Effector memory CD8-positive, alpha-beta T cell (primary cell): ENCODE data around the gene TIPRL.
A peak's percentile ranks its signal among the peaks of the same experiment; 100 is the strongest.

Experiments
- ATAC-seq: fragments of 150-1000 bp; cut with Tn5 transposase; replicated peaks from 2 replicates; pipeline ENCODE4 v1.10.0; 2021; ENCODE audit warnings: mild to moderate bottlenecking, moderate library complexity
- DNase-seq, 3 experiments: peaks; one replicate each; pipeline ENCODE4 v3.0.0; 2021
- H3K27ac Mint-ChIP-seq, 2 donors: one replicate each; pipeline ENCODE4 v1.8.0; 2022; ENCODE audit warnings: mild to moderate bottlenecking in 2 of 2, mixed read lengths in 2 of 2, moderate library complexity in 2 of 2
- H3K27me3 Mint-ChIP-seq, 2 donors: one replicate each; pipeline ENCODE4 v1.8.0; 2022; ENCODE audit warnings: mixed read lengths in 2 of 2
- H3K36me3 Mint-ChIP-seq: one replicate; pipeline ENCODE4 v1.8.0; 2022; ENCODE audit warnings: mild to moderate bottlenecking, moderate library complexity, mixed read lengths; ENCODE audit not compliant: insufficient read depth
- H3K4me1 Mint-ChIP-seq, 2 donors: one replicate each; pipeline ENCODE4 v1.8.0; 2022; ENCODE audit warnings: low read depth in 2 of 2, mixed read lengths in 2 of 2
- H3K4me3 Mint-ChIP-seq, 2 donors: one replicate each; pipeline ENCODE4 v1.8.0; 2022; ENCODE audit warnings: mild to moderate bottlenecking in 2 of 2, mixed read lengths in 2 of 2, moderate library complexity in 2 of 2
- H3K9me3 Mint-ChIP-seq, 2 donors: one replicate each; pipeline ENCODE4 v1.8.0; 2022; ENCODE audit warnings: mixed read lengths in 2 of 2
- total RNA-seq, 9 experiments: gene quantifications; one replicate each; lab custom pipeline; 2026; lab: John Stamatoyannopoulos, UW

TIPRL gene
- 26.4 to 105 (median 60.5) reads per million in 9 experiments for total RNA-seq

DNA sequence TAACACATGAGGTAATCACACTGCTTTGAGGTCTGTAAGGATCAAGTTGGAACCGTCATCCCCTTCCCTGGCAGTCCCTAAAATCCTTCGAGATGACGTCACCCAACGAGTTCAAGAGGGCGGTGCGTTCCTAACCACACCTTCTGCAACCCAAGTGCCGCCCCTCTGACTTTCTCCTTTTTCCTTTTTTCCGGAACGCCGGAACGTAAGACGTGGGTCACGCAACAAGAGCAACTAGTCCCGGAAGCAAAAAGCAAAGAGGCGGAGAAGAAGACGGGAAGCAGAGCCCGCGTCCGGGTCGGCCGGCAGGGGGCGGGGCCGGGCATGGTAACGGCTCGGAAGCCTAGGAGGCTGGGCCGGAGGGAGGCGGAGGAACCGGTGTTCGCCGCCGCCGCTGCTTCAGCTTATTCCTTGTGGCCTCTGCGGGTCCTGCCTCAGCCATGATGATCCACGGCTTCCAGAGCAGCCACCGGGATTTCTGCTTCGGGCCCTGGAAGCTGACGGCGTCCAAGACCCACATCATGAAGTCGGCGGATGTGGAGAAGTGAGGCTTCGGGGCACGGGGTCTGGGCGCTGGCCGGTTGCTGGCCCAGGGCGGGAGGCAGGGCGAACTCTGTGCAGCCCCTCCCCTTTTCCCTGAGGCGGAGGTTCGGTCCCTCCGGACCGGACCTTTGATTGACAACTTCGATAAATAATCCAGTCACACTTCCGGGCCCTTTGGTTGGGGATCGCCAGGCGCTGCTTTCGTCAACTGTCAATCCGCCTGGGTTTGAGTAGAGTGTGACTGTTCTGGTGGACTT, at the start of gene TIPRL:
TIPRL (plus strand) TSS at position 325 of the 800 bp plus-strand sequence; CDS start at position 441, 116 bp downstream.
- ATAC-seq (peak; percentile 87), DNase-seq (peak; percentile 92)
- H3K27ac Mint-ChIP-seq: no peak within 1 kb of the TSS
- peaks cover 14 to 17% of the 10 kb centered on the region in 2 donors for H3K27me3 Mint-ChIP-seq
- H3K36me3 Mint-ChIP-seq: peaks cover 10% of the 10 kb centered on the region
- H3K4me1 Mint-ChIP-seq: peaks cover 2 to 3% of the 10 kb centered on the region in 2 donors
- no peaks in the 10 kb centered on the region for H3K9me3 Mint-ChIP-seq
- no peak within 1 kb of the TSS for H3K4me3 Mint-ChIP-seq

DNA sequence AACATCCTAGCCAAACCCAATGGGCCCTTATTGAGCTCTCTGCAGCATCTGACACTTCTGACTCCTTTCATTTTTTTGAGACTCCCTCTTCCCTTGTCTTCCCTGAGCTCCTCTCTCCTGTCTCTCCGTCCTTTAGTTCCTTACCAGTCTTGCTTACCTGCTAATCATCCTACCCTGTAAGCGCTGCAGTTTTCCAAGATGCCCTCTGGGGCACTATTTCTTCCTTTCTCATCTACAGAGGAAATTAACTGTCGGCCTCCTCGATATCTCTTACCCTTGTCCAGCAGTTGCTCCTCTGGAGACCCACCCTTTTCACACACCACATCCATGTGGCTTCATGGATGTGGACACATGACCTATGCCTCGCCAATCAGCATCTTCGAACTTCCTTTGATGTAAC, 48.8 kb upstream of the TIPRL start:
- ATAC-seq: no peak
- Mint-ChIP-seq H3K9me3 (peaks cover 0 to 2% of the 10 kb centered on the region in 2 donors), H3K27me3 (peaks cover 60 to 63% of the 10 kb centered on the region in 2 donors)

DNA sequence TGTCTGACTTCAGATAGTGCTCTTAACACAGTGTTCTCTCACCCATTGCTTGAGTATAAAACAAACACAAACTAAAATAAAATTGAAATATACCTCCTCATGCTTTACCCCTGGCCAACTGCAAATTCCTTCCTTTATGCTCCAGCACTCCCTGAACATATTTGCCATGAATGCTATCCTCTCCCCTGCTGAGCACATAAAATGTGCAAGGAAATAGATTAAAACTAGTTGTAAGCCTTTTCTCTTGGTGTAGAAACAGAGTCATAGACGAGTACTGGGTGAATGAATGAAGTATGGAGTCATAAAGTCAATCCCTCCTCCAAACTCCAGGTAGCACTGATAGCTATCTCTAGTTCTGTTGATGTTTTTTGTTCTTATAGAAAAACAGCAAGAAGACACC, 44.6 kb upstream of the TIPRL start:
- Mint-ChIP-seq H3K27ac (no peak overlapping the region), H3K27me3 (peaks cover 55 to 59% of the 10 kb centered on the region in 2 donors), H3K4me1 (peaks cover 12 to 13% of the 10 kb centered on the region in 2 donors), H3K9me3 (no peaks in the 10 kb centered on the region), H3K4me3 (no peak overlapping the region), H3K36me3 (no peaks in the 10 kb centered on the region)
- DNase-seq: no peak
- no peak for ATAC-seq

More for the DNA sequence above, 48.8 kb upstream of the TIPRL start:
- Mint-ChIP-seq H3K27ac (no peak overlapping the region), H3K4me1 (no peaks in the 10 kb centered on the region), H3K36me3 (no peaks in the 10 kb centered on the region), H3K4me3 (no peak overlapping the region)
- no peak for DNase-seq

GRCh38 chr1:168134642-168135041, 44.1 kb upstream of the TIPRL start:
- DNase-seq (no peak), ATAC-seq (no peak)
- H3K4me3 Mint-ChIP-seq: peak overlapping the region; percentile 74 to 81
- no peaks in the 10 kb centered on the region for H3K9me3 Mint-ChIP-seq
- H3K36me3 Mint-ChIP-seq: no peaks in the 10 kb centered on the region
- no peak overlapping the region for H3K27ac Mint-ChIP-seq
- peaks cover 50 to 57% of the 10 kb centered on the region in 2 donors for H3K27me3 Mint-ChIP-seq
- H3K4me1 Mint-ChIP-seq: peaks cover 12 to 13% of the 10 kb centered on the region in 2 donors

GRCh38 chr1:168135116-168135920, 43.4 kb upstream of the TIPRL start:
- ATAC-seq: no peak
- no peak for DNase-seq
- Mint-ChIP-seq H3K27me3 (peaks cover 49 to 56% of the 10 kb centered on the region in 2 donors), H3K27ac (no peak overlapping the region), H3K4me1 (peaks cover 12 to 13% of the 10 kb centered on the region in 2 donors), H3K36me3 (no peaks in the 10 kb centered on the region), H3K4me3 (peak overlapping the region; percentile 74 to 81), H3K9me3 (no peaks in the 10 kb centered on the region)

- no peak overlapping the region for H3K27ac Mint-ChIP-seq
- H3K36me3 Mint-ChIP-seq: no peaks in the 10 kb centered on the region
- peaks cover 12 to 13% of the 10 kb centered on the region in 2 donors for H3K4me1 Mint-ChIP-seq
- no peaks in the 10 kb centered on the region for H3K9me3 Mint-ChIP-seq
- peak in 1 of 3 experiments; percentile 12 for DNase-seq
- peaks cover 43 to 51% of the 10 kb centered on the region in 2 donors for H3K27me3 Mint-ChIP-seq
- ATAC-seq: peak; percentile 53
- H3K4me3 Mint-ChIP-seq: peak overlapping the region; percentile 74 to 81
Measured at GRCh38 chr1:168135921-168136708, 42.6 kb upstream of the TIPRL start.

DNA sequence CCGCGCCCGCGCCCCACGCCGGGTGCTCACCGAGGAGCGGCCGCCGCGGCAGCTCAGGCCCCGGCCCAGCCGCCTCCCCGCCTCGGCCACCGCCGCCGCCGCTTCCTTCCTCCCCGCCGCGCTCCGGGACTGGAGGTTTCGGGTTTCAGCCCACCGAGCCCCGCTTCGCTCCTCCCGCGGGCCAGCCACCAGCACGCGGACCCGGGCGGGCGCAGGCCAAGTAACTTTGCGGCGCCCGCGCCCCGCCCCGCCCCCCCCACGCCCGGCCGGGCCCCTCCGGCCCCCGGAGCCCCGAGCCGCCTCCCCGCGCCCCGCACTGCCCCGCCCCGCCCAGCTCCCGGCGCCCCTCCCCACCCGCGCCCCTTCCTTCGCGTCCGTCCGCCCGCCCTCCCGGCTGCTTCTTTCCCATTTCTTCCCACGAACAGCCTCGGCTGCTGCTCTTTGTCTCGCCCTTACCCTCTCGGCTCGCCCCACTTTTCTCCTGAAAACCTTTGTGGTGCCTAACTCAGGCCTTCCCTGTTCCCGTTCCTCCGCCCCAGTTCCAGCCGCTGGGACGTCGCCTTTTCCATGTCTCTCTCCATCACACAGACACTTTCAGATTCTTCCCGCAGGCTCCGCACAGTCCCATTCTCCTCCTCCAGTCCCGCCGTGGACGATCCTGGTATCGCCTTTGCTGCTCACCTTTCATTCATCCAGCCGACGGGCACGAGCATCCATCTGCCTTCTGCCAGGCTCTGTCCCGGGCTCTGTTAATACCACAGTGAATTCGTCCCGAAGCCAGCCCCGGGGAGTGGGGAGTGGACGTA, 41.9 kb upstream of the TIPRL start, which contains the start of gene GPR161:
GPR161 (minus strand) TSS at position 222 of the 806 bp plus-strand sequence. CDS start 32,080 bp downstream, outside the sequence.
- Mint-ChIP-seq H3K27me3 (peaks cover 35 to 43% of the 10 kb centered on the region in 2 donors), H3K9me3 (no peaks in the 10 kb centered on the region), H3K4me1 (peaks cover 12 to 13% of the 10 kb centered on the region in 2 donors), H3K4me3 (peak within 1 kb of the TSS; percentile 81 to 93), H3K36me3 (no peaks in the 10 kb centered on the region), H3K27ac (peak within 1 kb of the TSS; percentile 36 to 62)
- DNase-seq: peak in 1 of 3 experiments; percentile 5
- ATAC-seq: peak; percentile 72

DNA sequence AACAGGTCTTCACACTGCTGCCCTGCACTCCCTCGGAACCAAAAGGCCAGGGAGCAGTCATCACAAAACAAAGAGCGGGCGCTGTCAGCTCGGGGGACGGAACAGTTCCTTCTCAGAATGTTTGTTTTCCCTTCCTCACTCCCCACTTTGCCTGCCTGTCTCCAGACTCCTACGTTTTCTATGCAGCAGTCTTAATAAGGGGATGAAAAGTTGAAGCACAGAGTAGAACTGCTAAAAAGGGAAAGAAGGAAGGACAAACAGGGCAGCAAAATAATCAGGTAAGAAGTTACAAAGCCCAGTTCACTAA, 41.3 kb upstream of the TIPRL start:
- peaks cover 12 to 13% of the 10 kb centered on the region in 2 donors for H3K4me1 Mint-ChIP-seq
- H3K36me3 Mint-ChIP-seq: no peaks in the 10 kb centered on the region
- ATAC-seq (no peak), DNase-seq (no peak)
- peak overlapping the region; percentile 81 to 93 for H3K4me3 Mint-ChIP-seq
- no peaks in the 10 kb centered on the region for H3K9me3 Mint-ChIP-seq
- H3K27me3 Mint-ChIP-seq: peaks cover 32 to 42% of the 10 kb centered on the region in 2 donors
- peak overlapping the region; percentile 36 to 62 for H3K27ac Mint-ChIP-seq

DNA sequence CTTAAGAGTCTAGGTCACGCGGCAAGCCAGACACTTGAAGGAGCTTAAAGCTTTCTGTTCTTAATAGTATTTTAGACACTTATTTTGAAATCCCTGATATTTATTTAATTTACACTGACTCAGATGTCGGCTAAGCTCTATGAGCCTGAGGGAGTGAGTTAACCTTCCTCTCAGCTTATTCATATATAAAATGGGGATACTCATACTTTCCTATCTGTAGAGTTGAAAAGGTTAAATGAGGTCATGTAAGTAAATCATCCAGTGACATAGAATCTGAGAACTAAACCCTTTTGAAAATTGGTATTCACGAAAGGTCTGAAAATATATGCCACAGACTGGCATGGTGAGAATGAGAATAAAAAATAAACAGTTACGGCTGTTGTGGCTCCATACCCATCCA, 40.6 kb upstream of the TIPRL start:
- ATAC-seq: no peak

DNA sequence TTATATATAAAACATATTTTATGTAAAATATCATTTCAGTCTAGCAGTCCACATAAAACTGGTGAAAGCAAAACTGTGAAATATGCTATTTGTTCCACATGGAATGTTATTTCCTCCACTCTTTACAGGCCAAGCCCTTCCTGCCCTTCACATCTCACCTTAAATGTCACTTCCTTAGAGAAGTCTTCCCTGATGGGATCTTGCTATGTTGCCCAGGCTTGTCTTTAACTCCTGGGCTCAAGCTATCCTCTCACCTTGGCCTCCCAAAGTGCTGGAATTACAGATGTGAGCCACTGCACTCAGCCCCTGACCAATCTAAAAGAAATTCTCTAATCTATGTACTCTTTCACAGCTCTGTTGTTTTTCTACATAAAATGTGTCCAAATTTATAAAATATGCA, 39.7 kb upstream of the TIPRL start:
- Mint-ChIP-seq H3K36me3 (no peaks in the 10 kb centered on the region), H3K4me1 (peaks cover 12 to 13% of the 10 kb centered on the region in 2 donors), H3K27ac (no peak overlapping the region), H3K4me3 (no peak overlapping the region), H3K9me3 (no peaks in the 10 kb centered on the region), H3K27me3 (peaks cover 29 to 33% of the 10 kb centered on the region in 2 donors)
- DNase-seq (no peak), ATAC-seq (no peak)

More for the DNA sequence above, 40.6 kb upstream of the TIPRL start:
- H3K36me3 Mint-ChIP-seq: no peaks in the 10 kb centered on the region
- H3K4me3 Mint-ChIP-seq: peak overlapping the region; percentile 81 to 93
- no peak for DNase-seq
- no peaks in the 10 kb centered on the region for H3K9me3 Mint-ChIP-seq
- peaks cover 12 to 13% of the 10 kb centered on the region in 2 donors for H3K4me1 Mint-ChIP-seq
- no peak overlapping the region for H3K27ac Mint-ChIP-seq
- H3K27me3 Mint-ChIP-seq: peaks cover 32 to 37% of the 10 kb centered on the region in 2 donors

- H3K4me1 Mint-ChIP-seq: peaks cover 5 to 8% of the 10 kb centered on the region in 2 donors
- H3K27me3 Mint-ChIP-seq: peaks cover 8 to 11% of the 10 kb centered on the region in 2 donors
- peaks cover 9% of the 10 kb centered on the region for H3K36me3 Mint-ChIP-seq
- no peak overlapping the region for H3K4me3 Mint-ChIP-seq
- DNase-seq (no peak), ATAC-seq (no peak)
- H3K27ac Mint-ChIP-seq: no peak overlapping the region
- no peaks in the 10 kb centered on the region for H3K9me3 Mint-ChIP-seq
Measured at GRCh38 chr1:168141871-168142385, 36.8 kb upstream of the TIPRL start.
